HG03045 (cell line): ENCODE measurements around the gene ATPAF2.
A peak's percentile ranks its signal among the peaks of the same experiment; 100 is the strongest.

Source experiments
- ATAC-seq: cut with Tn5 transposase; IDR thresholded peaks from one replicate; pipeline ENCODE4 v1.9.1; 2021; ENCODE audit warnings: mild to moderate bottlenecking, moderate library complexity; ENCODE audit not compliant: unreplicated experiment

ATPAF2 gene

DNA sequence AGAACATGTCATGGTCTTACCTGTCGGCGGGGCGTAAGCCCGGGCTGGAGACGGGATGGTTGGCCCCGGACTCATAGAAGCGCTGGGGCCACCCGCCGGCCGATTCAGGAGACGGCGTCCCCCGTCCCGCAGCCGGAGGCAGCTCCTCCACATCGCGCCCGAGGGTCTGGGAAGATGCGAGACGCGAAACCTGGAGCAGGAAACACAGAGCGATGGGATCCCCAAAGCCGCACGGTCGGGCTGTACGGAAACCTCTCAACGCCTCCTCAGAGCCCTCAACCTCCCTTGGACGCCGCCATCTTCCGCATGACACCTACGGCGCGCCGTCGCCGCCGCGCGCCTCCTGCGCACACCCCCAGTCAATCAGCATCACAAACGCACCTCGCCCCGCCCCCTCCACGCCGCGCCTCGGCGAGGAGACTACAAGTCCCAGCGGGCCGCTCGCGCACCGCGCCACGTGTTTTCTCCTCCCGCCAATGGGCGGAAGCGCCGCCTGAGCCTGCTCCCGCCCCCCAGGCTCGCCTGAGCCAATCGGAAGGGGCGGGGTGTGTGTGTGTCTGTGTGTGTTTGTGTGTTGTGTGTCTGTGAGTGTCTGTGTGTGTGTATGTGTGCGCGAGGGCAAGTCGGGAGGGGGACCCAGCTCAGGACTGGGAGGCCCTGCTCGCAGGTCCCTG lies at the start of gene ATPAF2, which contains the start of gene GID4:
ATPAF2 (minus strand) TSS at position 308 of the 674 bp plus-strand sequence; CDS start at position 153, 155 bp downstream.
GID4 (plus strand) TSS at position 548 of the 674 bp plus-strand sequence; CDS start at position 605, 57 bp downstream.
- ATAC-seq: peak; percentile 89

DNA sequence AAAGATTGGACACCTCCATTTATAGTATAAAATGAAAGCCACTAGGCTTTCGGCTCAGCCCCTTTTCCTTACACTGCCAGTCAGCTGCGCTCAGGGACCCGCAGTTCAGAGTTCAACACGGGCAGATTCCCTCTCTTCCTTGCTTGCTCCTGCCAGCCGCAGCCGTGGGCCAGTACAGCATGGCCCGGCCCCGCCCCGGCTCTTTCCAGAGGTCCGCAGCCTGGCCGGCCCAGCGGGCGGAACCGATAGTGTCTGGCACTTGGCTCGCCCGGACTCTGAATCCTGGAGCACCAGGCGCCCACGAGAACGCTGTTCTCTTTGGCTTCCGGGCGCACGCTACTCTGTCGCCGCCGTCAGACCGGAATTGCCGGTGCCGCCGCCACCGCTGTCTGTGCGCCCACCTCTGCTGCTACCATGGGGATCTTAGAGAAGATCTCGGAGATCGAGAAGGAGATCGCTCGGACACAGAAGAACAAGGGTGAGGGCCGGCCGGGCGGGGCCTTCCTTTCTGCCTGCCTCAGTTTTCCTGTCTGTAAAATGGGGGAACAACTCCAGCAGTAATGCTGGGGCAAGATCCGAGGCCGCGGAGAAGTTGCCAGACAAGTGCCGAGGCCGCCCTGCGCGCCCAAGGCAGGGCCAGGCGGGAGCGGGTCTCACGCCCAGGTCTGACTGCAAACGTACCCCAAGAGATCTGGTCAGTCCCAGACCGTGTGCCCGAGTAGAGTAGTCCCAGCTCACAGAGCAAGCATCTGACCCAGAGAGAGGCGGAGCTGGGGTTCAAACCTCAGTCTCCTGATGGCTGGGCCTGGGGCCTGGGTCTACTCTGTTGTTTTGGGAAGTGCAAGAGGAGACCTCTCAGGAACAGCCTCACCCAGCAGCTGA lies 48.9 kb upstream of the ATPAF2 start, which contains the start of gene DRG2:
DRG2 (plus strand) TSS at position 339 of the 882 bp plus-strand sequence; CDS start at position 415, 76 bp downstream.
- ATAC-seq: peak; percentile 79

- ATAC-seq: no peak
Measured at GRCh38 chr17:18084256-18084655, 45.3 kb upstream of the ATPAF2 start.

DNA sequence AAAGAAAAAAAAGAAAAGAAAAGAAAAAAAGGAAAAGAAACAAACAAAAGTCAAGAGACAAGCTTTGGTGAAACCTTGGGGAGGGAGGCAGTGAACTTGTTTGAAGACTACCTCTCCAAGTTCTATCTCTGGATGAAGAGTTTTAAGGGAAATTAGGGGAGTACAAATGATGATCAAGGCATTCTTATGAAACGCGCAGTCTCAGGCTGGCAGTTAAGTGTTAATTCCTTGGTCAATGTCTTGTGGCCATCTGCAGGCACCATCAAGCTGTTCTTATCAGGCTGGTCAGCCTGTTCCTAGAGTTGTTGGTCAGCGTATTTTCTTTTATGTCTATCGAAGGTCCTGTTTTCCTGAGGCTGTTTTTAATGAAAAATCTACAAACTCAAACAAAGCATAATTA lies 40.6 kb upstream of the ATPAF2 start:
- ATAC-seq: no peak

- ATAC-seq: no peak
Measured at GRCh38 chr17:18076936-18077335, 38.0 kb upstream of the ATPAF2 start.

- no peak for ATAC-seq
Measured at GRCh38 chr17:18074566-18075272, 35.8 kb upstream of the ATPAF2 start.

GRCh38 chr17:18071751-18072150 lies 32.8 kb upstream of the ATPAF2 start:
- ATAC-seq: no peak

DNA sequence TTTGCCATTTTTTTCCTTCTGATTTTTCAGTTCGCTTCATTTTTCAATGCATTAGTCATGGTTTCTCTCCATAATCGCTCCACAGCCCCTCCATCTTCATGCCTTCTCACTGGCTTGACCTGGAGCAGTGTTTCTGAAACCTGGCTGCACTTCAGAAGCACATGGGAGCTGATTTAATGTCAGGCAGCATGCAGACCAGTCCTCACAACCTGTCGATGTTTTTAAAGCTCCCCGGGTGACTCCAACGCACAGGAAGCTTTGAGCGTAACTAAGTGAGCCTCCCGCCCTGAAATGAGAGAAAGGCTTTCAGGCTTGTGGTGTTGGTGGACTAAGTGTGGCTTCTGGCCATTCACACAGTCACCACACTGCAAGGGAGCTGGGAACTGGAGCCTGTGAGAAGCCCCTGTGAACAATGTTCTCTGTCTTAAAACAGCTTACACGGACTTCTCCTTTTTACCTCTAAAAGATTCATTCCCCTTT lies 31.9 kb upstream of the ATPAF2 start:
- ATAC-seq: no peak

- ATAC-seq: no peak
Measured at GRCh38 chr17:18069101-18069500, 30.1 kb upstream of the ATPAF2 start.

DNA sequence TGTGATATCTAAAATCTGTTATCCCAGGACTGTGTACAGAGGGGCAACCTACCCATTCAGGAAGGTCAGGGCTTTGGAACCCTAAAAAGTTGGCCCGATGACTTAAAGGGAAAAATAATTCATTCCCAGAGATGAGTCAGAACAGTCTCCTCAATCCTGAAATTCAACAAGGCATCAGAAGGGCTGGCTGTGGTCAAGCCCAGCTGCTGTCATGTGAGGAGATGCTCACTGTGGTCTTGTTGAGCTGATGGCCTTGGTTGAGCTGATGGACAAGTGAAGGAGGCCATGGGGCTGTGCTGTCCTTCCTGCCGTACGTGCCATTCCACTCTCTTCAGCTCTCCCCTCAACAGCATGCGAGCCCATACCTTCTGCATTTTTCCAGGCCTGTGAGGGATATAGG lies 27.9 kb upstream of the ATPAF2 start:
- no peak for ATAC-seq

- ATAC-seq: no peak
Measured at GRCh38 chr17:18065546-18065945, 26.6 kb upstream of the ATPAF2 start.

DNA sequence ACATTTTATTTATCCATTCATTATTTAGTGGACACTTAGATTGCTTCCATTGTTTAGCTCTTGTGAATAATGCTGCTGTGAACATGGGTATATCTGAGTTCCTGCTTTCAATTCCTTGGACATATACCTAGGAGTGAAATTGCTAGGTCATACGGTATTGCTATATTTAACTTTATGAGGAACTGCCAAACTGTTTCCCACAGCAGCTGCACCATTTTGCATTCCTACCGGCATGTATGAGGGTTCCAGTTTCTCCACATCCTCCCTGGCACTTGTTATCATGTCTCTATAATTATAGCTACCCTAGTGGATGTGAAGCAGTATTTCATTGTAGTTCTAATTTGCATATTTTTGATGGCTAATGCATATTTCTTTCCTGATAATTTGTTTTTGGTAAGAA lies 25.1 kb upstream of the ATPAF2 start:
- ATAC-seq: no peak

DNA sequence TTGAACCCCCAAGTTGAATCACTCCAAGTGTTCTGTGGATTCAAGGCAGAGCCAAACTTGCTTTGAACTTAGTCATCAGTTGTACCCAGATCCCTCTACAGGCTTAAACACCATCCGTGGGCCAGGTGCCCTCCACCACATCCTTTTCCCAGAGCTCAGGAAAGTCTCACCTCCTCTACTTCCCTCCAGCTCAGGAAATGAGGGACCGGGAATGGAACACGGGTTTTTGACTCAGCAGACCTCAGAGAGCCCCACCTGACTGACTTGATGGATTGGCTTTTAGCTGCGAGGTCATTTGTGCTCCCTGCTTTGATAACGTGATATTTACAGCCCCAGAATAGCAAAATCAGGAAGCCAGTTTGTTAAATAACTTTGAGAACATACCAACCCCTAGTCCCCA lies 20.3 kb upstream of the ATPAF2 start:
- ATAC-seq: no peak

GRCh38 chr17:18056214-18056613 lies 17.2 kb upstream of the ATPAF2 start:
- no peak for ATAC-seq

DNA sequence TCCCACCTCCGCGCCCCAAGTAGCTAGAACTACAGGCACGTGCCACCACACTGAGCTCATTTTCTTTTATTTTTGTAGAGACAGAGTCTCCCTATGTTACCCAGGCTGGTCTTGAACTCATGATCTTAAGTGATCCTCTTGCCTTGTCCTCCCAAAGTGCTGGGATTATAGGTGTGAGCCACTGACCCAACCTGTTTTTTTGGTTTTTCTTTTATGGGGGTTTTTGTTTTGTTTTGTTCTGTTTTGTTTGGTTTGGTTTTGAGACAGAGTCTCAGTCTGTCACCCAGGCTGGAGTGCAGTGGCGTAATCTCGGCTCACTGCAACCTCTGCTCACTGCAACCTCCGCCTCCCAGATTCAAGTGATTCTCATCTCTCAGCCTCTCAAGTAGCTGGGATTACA lies 16.6 kb upstream of the ATPAF2 start:
- no peak for ATAC-seq

DNA sequence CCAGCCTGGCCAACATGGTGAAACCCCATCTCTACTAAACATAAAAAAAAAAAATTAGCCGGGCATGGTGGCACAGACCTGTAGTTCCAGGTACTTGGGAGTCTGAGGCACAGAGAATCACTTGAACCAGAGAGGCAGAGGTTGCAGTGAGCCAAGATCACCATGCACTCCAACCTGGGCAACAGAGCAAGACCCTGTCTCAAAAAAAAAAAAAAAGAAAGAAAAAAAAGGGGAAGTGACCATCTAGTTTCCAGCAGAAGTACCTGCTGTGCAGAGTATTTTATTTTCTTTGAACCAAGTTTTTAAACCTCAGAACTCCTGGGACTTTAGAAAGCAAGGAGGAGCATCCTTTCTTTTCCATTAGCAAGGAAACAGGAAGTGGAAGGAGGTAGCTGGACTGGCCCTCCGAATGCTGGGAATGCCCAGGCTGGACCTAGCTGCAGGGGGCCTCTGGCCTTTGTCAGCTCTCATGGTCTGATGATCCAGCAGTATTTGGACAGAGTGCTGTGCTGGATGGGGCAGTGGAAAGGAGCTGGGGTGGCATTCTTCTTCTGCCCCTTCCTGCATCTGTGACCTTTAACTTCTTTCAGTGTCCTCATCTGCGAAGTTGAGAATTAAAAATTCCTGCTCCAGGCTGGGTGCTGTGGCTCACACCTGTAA lies 6.9 kb upstream of the ATPAF2 start:
- no peak for ATAC-seq

DNA sequence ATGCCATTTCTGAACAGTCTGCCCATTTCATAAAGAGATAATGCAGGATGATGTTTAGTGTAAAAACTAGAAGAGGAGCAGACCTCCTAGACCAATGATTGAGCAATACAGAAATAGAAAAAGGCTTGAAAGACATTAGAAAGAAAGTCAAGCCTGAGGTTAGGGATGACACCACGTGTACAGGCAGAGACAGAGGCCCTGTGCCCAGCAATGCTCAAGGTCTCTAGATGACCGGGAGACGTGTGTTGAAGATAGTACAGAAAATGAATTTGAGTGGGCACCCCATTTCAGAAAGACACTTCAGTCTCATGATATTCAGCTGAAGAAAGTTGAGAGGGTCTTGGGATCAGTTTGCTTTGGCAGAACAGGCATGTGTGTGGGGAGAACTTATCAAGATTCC lies 5.6 kb upstream of the ATPAF2 start:
- no peak for ATAC-seq

DNA sequence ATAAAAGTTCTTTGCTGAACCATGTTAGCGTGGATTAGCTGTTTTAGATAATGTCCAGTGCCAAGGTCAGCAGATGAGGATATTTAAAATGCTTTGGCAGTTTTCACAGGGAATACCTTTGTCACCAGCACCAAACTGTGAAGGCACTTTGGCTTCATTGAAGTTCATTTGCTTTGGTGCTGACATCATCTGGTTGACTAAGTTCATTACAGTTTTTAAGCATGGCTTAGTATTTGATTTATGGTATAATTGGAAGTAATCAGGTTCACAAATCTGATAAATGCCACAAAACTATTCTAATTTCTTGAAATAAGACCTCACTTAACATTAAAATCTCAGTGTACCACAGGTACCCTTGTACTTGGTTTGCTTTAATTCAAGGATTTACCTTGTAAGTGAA lies 4.5 kb upstream of the ATPAF2 start:
- no peak for ATAC-seq

GRCh38 chr17:18042983-18043382 lies 4.0 kb upstream of the ATPAF2 start:
- no peak for ATAC-seq

DNA sequence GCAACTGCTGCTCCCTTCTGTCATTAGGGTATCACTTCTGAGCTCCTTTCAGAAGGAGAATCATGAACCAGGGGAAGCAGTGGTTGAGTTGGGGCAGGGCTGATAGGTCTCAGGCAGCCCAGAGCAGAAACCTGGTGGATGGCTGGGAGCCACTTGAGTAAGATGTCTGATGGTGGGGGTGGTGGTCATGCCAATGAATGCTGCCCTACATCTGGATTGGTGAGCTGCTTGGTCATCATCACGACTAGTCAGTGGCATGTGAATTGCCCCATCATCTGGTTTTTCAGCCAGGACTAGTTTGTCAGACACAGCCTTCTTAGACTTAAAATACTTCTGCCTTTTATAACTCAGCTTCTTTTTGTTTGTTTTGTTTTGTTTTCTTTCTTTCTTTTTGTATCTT lies 2.8 kb upstream of the ATPAF2 start:
- no peak for ATAC-seq
